ENCODE results near the gene PALS1. TPM values are rescaled to one million over a fixed set of nuclear protein-coding genes. Genes with fewer than 3 reads are reported as not detected.

The PALS1 gene
- total RNA-seq, 1 donor from 2014 or later, result 26.1 TPM

DNA sequence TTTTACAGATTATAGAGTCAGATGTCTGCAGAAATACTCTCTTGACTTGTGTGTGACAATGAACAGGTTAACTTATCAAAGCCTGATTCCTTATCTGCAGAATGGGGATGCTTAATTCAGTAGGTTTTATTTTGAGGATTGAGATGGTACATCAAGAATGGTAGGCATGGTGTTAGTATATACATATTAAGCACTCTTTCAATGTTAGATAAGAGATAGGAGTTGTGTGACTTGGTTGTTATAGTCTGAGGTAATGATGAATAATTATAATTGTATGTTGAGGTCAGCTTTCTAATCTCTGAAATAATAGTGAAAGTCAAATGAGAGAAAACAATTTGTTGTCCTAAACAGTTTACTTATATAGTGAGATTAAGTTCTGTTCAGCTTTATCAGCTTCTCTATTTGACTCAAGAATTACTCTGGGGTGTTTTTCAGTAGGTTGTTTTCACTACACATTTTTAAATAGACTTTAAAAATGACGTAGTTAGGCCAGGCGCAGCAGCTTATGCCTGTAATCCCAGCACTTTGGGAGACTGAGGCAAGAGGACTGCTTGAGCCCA is 11.9 kb downstream of the PALS1 start:
- H3K9me3 Mint-ChIP-seq, result no peaks in the 10 kb centered on the region
- no peak overlapping the region for H3K4me3 Mint-ChIP-seq
- peaks cover 5% of the 10 kb centered on the region for H3K4me1 Mint-ChIP-seq (ENCODE audit: unreplicated experiment)
- no peaks in the 10 kb centered on the region for H3K27me3 Mint-ChIP-seq
- H3K36me3 Mint-ChIP-seq, result no peaks in the 10 kb centered on the region
- H3K27ac Mint-ChIP-seq, result no peak overlapping the region
- TF ChIP-seq, protein P1, sequence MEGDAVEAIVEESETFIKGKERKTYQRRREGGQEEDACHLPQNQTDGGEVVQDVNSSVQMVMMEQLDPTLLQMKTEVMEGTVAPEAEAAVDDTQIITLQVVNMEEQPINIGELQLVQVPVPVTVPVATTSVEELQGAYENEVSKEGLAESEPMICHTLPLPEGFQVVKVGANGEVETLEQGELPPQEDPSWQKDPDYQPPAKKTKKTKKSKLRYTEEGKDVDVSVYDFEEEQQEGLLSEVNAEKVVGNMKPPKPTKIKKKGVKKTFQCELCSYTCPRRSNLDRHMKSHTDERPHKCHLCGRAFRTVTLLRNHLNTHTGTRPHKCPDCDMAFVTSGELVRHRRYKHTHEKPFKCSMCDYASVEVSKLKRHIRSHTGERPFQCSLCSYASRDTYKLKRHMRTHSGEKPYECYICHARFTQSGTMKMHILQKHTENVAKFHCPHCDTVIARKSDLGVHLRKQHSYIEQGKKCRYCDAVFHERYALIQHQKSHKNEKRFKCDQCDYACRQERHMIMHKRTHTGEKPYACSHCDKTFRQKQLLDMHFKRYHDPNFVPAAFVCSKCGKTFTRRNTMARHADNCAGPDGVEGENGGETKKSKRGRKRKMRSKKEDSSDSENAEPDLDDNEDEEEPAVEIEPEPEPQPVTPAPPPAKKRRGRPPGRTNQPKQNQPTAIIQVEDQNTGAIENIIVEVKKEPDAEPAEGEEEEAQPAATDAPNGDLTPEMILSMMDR (conservative IDR thresholded peaks at IDR 0.05), result no peak
- no peak for DNase-seq (ENCODE audit: extremely low spot score, unreplicated experiment)

DNA sequence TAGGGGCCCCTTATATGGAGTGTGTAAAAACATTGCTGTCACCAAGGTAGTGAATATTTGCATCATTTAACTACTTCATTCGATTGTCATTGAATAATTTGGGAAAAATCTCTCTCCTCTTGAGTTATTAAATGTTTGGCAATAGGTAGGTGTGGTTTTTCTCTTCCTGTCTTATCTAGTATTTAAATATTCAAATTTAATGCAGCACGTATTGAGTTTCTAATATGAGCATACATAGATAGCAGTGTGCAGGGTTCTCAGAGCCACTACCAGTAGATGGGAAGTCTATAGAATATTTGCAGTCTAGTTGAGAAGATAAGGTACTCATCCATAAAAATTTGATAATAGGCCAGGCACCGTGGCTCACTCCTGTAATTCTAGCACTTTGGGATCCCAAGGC is 16.7 kb downstream of the PALS1 start:
- TF ChIP-seq, protein P1 (conservative IDR thresholded peaks at IDR 0.05), result no peak
- Mint-ChIP-seq H3K27me3 (no peaks in the 10 kb centered on the region), H3K4me3 (no peak overlapping the region), H3K36me3 (no peaks in the 10 kb centered on the region), H3K4me1 (ENCODE audit: unreplicated experiment) (peaks cover 5% of the 10 kb centered on the region), H3K27ac (no peak overlapping the region), H3K9me3 (no peaks in the 10 kb centered on the region)
- no peak for DNase-seq (ENCODE audit: extremely low spot score, unreplicated experiment)

DNA sequence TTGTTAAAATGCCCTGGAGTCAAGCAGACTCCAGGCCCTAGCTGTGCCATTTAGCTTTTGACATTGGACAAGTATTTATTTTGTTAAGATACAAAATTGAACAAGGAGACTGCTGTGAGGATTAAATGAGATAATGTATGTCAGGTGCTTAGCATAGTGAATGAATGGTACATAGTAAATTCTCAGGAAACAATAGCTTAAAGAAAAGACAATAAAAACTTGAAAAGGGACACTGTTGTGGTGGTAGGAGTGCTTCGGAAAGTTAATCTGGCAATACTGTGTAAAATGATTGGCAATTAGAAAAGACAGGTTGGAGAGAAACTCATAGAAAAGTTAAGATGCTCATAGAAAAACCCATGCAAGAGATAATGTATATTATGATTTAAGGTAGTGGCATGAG is 19.7 kb downstream of the PALS1 start:
- no peak overlapping the region for H3K4me3 Mint-ChIP-seq
- H3K27ac Mint-ChIP-seq, result no peak overlapping the region
- no peak for DNase-seq (ENCODE audit: extremely low spot score, unreplicated experiment)
- H3K4me1 Mint-ChIP-seq (ENCODE audit: unreplicated experiment), result peaks cover 19% of the 10 kb centered on the region
- H3K9me3 Mint-ChIP-seq, result no peaks in the 10 kb centered on the region
- TF ChIP-seq, protein P1 (conservative IDR thresholded peaks at IDR 0.05), result no peak
- no peaks in the 10 kb centered on the region for H3K27me3 Mint-ChIP-seq
- peaks cover 4% of the 10 kb centered on the region for H3K36me3 Mint-ChIP-seq

GRCh38 chr14:67263499-67264149 is 22.4 kb downstream of the PALS1 start:
- H3K9me3 Mint-ChIP-seq, result no peaks in the 10 kb centered on the region
- no peak for DNase-seq (ENCODE audit: extremely low spot score, unreplicated experiment)
- H3K4me1 Mint-ChIP-seq (ENCODE audit: unreplicated experiment), result peaks cover 30% of the 10 kb centered on the region
- no peak overlapping the region for H3K4me3 Mint-ChIP-seq
- TF ChIP-seq, protein P1 (conservative IDR thresholded peaks at IDR 0.05), result no peak
- peak overlapping the region; percentile 22 for H3K27ac Mint-ChIP-seq
- peaks cover 4% of the 10 kb centered on the region for H3K36me3 Mint-ChIP-seq
- H3K27me3 Mint-ChIP-seq, result no peaks in the 10 kb centered on the region

GRCh38 chr14:67265131-67265530 is 23.9 kb downstream of the PALS1 start:
- Mint-ChIP-seq H3K4me1 (ENCODE audit: unreplicated experiment) (peaks cover 45% of the 10 kb centered on the region), H3K27me3 (no peaks in the 10 kb centered on the region), H3K4me3 (no peak overlapping the region), H3K36me3 (peaks cover 4% of the 10 kb centered on the region), H3K27ac (peak overlapping the region; percentile 56), H3K9me3 (no peaks in the 10 kb centered on the region)
- DNase-seq (ENCODE audit: extremely low spot score, unreplicated experiment), result no peak
- TF ChIP-seq, protein P1 (conservative IDR thresholded peaks at IDR 0.05), result no peak

Measured in type B pancreatic cell (in vitro differentiated cells).